Measurements from ENCODE around the gene MPV17L2.

Gene MPV17L2

GRCh38 chr19:18219911-18220631, 27.1 kb downstream of the MPV17L2 start:
- no peak for DNase-seq

GRCh38 chr19:18220632-18221275, 27.7 kb downstream of the MPV17L2 start:
- DNase-seq = no peak

GRCh38 chr19:18221815-18222725, 29.1 kb downstream of the MPV17L2 start:
- no peak for DNase-seq

DNA sequence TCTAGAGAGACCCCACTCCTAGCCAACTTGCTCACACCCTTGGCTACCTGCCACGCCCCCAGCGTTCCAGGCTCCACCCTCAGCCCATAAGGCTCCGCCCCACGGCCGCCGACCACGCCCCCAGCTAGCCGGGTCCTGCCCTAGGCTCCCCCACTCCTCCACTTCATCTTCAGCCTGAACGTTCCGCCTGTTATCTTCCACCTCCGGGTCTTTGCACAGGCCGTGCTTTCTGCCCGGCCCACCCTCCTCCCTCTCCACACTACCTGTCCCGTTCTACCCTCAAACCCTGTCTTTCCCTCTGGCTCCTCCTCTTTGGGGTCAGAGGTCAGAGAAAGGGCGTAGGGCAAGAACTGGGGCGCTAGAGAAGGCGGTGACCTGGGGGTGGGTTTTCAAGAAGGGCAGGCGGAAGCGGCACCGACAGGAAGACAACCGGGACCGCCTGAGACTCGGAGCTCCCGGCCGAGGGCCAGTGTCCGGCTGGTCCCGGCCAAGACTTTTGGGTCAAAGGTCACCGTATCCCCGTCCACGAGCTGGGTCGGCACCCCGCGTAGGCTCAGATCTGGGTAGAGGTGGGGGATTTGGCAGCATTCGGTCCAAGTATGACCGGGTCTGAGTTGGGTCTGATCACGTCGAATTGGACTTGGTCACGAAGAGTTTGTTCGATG, 31.0 kb downstream of the MPV17L2 start:
- no peak for DNase-seq

DNA sequence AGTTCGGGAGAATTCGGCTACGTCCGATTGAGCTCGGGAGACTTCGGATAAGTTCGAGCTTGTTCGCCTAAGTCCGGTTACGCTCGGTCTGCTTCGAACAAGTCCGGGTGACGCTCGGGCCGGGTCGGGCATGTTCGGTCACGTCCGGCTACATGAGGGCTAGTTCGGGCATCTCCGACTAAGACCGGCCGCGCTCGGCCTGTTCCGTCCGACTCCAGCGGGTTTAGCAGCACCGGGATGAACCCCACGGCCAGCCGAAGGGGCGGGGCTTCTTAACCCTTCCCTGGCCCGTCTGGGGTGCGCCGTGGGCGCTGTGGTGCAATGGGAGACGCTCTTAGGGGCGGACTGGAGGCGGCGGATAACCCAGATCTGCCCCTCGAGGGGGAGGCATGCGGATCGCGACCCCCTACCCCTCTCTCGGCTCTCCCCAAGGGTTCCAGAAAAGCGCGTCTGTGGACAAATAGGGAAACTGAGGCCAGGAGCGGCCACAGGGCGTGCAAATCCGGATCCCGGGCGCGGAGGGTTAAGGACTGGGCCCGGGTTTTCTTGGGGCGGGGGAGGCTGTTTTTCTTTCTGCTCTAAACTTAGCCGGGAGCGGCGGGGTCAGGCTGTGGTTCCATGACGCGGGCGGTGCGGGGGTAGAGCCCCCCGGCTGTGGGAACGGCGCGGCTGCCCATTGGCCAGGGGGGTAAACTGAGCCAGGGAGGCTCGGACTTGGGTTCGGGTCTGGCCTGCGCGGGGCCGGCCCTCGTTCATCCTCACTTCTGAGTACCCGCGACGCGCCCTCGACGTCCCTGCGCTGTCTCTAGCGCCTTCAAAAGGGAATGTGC, 31.7 kb downstream of the MPV17L2 start:
- peak; percentile 84 for DNase-seq

DNA sequence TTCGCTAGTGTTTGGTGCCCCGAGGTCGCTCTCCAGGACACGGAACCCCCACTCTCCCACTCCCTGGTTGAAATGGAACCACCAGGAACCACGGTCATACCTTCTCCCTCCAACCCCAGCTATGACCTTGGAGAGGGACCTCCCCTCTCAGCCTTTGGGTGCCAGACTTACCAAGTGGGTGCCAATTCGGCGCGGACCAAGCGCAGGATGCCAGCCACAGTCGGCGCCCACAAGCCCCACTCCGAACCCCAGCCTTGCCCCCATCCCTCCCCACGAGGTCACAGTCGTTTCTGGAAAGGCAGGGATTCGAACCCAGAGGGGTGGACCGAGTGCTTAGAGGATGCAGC, 32.3 kb downstream of the MPV17L2 start:
- no peak for DNase-seq

GRCh38 chr19:18225702-18226468, 32.9 kb downstream of the MPV17L2 start, which contains the start of gene PDE4C:
TSS of gene PDE4C (minus strand) at chr19:18226438. CDS start at chr19:18226415, 23 bp downstream.
- DNase-seq = no peak

DNA sequence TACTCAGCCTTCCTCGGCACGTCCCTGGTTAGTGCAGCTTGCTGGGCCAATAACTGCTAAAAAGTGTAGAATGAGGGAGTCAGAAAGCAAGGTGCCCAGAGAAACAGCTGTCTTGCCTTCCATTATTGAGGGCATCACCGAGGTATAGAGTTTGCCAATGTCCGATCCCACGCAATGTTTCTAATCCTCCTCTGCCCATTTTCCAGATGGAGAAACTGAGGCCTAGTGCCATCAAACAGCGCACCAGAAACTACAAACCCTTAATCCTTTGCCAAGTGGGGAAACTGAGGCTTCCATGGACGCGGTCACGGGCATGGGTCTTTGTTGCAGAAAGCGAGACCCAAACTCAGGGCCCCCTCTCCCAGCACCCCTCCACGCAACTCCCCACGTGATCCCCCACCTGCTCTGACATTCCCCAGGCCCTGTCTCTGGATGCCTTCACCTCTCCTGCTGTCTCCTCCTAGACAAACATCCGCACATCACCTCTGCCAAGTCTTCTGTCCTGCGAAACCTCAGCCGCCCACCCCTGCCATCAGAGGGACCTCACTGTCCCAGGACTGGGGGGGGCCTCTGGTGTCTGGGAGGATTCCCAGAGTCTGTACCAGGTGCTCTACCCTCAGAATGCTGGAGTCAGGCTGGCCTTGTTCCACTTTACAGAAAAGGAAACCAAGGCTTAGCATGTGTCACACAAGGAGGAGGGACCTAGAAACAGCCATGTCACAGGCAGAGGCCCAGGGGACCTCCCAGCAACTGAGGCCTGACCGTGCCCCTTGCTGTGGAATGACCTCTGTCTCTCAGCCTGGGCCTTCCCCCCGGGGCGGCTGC, 34.1 kb downstream of the MPV17L2 start:
- no peak for DNase-seq

DNA sequence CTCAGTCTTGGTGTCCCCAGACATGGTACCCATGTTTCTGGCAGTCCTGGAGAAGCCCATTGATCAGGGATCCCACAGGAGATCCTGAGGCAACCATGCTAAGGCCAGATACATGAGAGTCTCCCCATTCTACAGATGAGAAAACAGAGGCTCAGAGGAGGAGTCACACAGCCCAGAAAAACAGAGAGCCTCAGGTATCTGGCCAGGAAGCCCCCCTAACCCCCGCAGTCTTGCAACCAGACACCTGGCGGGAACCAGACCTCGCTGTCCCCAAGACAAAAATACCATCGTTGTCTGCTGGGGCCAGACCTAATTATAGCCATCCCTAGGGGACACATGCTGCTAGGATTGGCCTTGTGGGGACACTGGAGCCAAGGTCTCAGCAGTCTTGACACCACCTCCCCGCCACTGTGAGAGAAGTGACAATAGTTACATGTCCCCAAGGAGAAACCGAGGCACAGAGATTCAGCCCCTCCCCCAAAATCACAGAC, 34.8 kb downstream of the MPV17L2 start:
- no peak for DNase-seq

- DNase-seq = no peak
Observed at GRCh38 chr19:18229474-18229873, 36.5 kb downstream of the MPV17L2 start.

- no peak for DNase-seq
Observed at GRCh38 chr19:18229915-18230314, 36.9 kb downstream of the MPV17L2 start.

DNA sequence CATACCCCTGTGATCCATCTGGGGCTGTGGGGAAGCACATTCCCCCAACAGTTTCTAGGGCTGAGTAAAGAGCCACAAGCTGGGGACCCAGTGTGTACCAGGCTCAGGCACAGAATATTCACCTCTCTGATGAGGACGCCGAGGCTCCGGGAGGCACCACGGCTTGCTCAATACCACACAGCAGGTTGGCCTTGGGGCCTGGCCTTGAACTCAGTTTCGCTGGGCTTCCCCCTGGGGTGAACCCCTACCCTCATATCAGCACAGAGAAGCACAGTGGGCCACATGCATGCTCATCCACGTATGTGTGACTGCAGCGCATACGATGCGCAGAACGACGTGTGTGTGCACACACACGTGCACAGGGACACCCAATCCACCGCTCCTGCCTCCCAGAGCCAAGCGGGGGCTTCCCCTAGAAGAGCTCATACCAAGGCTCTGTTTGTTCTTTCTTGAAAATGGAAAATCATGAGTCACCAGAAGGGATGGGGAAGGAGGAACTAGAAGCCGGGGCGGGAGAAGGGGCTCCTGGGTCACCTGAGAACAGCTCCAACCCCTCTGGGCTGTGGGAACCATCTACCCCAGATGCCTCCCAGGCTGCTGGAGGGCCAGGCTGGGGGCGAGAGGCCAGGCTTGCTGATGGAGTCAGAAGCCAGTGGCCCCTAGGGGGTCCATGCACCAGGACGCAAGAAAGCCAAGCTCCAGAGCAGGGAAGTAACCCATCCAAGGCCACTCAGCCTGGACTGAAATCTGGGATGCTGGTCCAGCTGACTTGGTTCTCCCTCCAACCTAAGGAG, 38.1 kb downstream of the MPV17L2 start:
- DNase-seq = no peak

DNA sequence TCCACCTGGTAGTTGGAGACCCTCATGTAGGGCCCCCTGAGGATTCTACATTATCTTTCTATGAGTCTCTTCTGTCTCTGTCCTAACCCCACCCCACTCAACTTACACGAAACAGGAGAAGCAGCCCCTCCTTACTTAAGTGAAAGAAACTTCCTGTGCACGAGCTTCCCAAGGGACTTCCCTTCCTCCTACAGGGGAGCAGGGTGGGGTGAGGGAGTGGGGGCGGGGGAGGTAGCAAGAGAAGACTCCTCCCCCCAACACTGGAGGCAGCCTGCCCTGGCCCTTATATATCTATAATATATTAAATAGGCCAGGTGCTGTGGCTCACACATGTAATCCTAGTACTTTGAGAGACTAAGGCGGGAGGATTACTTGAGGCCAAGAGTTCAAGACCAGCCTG, 38.8 kb downstream of the MPV17L2 start:
- no peak for DNase-seq

DNA sequence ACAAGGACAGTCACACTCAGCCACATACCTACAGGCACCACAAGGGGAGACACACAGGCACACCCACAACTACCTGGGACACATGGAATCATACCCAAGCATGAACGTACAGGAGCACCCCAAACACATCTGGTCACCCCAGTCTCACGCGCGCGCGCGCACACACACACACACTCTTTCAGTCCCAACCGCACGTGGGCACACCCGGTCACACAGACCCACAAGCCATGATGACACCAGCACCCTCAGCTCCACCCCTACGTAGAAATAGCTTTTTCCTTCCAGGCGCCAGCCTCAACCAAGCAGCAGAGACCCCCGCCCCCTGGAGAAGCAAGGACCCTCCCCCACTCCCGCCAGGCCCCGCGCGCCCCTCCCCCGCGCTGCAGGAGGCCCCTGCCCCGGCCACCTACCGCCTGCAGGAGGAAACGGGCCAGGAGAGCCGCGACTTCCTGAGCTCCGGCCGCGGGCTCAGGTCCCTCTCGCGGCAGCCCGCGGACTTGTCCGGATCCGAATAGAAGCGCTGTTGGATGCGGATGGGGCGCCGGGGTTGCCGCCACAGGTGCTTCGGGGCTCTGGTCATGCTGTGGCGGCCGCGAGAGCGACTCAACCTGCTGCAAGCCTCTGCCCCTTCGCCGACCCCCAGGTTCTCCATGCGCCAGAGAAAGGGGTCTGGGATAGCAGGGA, 39.7 kb downstream of the MPV17L2 start:
- DNase-seq = peak; percentile 39

- DNase-seq = no peak
Observed at GRCh38 chr19:18233224-18233825, 40.3 kb downstream of the MPV17L2 start.

- no peak for DNase-seq
Observed at GRCh38 chr19:18234194-18234593, 41.2 kb downstream of the MPV17L2 start.

DNA sequence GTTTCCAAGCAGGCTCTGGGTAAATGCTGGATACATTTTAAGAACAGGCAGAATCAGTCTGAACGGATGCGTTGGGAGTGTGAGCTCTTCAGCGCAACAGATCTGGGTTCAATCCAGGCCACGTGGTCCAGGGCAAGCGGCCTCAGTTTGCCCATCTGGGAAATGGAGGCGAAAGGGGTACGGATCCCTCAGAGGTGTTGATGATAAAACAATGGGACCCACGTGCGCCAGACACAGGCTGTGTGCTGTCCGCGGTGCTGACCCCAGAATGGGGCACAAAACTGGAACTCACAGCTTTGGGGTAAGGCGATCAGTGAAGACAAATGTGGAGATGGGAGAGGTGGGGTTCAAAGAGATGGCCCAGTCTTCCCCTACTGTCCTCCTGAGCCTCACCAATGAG, 46.3 kb downstream of the MPV17L2 start:
- DNase-seq = no peak

GRCh38 chr19:18245297-18245696, 52.3 kb downstream of the MPV17L2 start:
- DNase-seq = no peak
